ENCODE measurements around the gene NEDD9. TPM values are rescaled to one million over a fixed set of nuclear protein-coding genes. Genes with fewer than 3 reads are reported as not detected.

The NEDD9 gene
- total RNA-seq, 1 experiment from 2014 or later, result 96.4 TPM

- DNase-seq (ENCODE audit: low spot score), result no peak
- in situ Hi-C loops (cut with HindIII; ENCODE audit: low sequenced_read_pairs), result no loop called here
These were observed 24.2 kb downstream of the NEDD9 start for GRCh38 chr6:11208267-11208666.

- in situ Hi-C loops (cut with HindIII; ENCODE audit: low sequenced_read_pairs), result no loop called here
- no peak for DNase-seq (ENCODE audit: low spot score)
These were observed 25.1 kb downstream of the NEDD9 start for GRCh38 chr6:11207199-11207968.

- no peak for DNase-seq (ENCODE audit: low spot score)
- in situ Hi-C loops (cut with HindIII; ENCODE audit: low sequenced_read_pairs), result no loop called here
These were observed 25.9 kb downstream of the NEDD9 start for GRCh38 chr6:11206576-11206975.

- DNase-seq (ENCODE audit: low spot score), result no peak
- in situ Hi-C loops (cut with HindIII; ENCODE audit: low sequenced_read_pairs), result no loop called here
These were observed 27.6 kb downstream of the NEDD9 start for GRCh38 chr6:11204794-11205366.

GRCh38 chr6:11204005-11204399 lies 28.5 kb downstream of the NEDD9 start:
- in situ Hi-C loops (cut with HindIII; ENCODE audit: low sequenced_read_pairs), result no loop called here
- DNase-seq (ENCODE audit: low spot score), result no peak

GRCh38 chr6:11203306-11204004 lies 29.0 kb downstream of the NEDD9 start:
- in situ Hi-C loops (cut with HindIII; ENCODE audit: low sequenced_read_pairs), result no loop called here
- no peak for DNase-seq (ENCODE audit: low spot score)

GRCh38 chr6:11202513-11203305 lies 29.8 kb downstream of the NEDD9 start:
- in situ Hi-C loops (cut with HindIII; ENCODE audit: low sequenced_read_pairs), result no loop called here
- DNase-seq (ENCODE audit: low spot score), result no peak

- in situ Hi-C loops (cut with HindIII; ENCODE audit: low sequenced_read_pairs), result no loop called here
- DNase-seq (ENCODE audit: low spot score), result no peak
These were observed 30.5 kb downstream of the NEDD9 start for GRCh38 chr6:11201772-11202512.

GRCh38 chr6:11201015-11201414 lies 31.5 kb downstream of the NEDD9 start:
- no peak for DNase-seq (ENCODE audit: low spot score)
- in situ Hi-C loops (cut with HindIII; ENCODE audit: low sequenced_read_pairs), result no loop called here

GRCh38 chr6:11200356-11200755 lies 32.1 kb downstream of the NEDD9 start:
- no peak for DNase-seq (ENCODE audit: low spot score)
- in situ Hi-C loops (cut with HindIII; ENCODE audit: low sequenced_read_pairs), result no loop called here

GRCh38 chr6:11198663-11199603 lies 33.5 kb downstream of the NEDD9 start:
- DNase-seq (ENCODE audit: low spot score), result no peak
- in situ Hi-C loops (cut with HindIII; ENCODE audit: low sequenced_read_pairs), result no loop called here

- in situ Hi-C loops (cut with HindIII; ENCODE audit: low sequenced_read_pairs), result no loop called here
- no peak for DNase-seq (ENCODE audit: low spot score)
These were observed 34.6 kb downstream of the NEDD9 start for GRCh38 chr6:11197850-11198249.

- in situ Hi-C loops (cut with HindIII; ENCODE audit: low sequenced_read_pairs), result no loop called here
- peak; percentile 67 for DNase-seq (ENCODE audit: low spot score)
These were observed 35.3 kb downstream of the NEDD9 start for GRCh38 chr6:11197175-11197536.

GRCh38 chr6:11196511-11197174 lies 35.8 kb downstream of the NEDD9 start:
- DNase-seq (ENCODE audit: low spot score), result peak; percentile 94
- in situ Hi-C loops (cut with HindIII; ENCODE audit: low sequenced_read_pairs), result no loop called here

GRCh38 chr6:11194356-11195218 lies 37.9 kb downstream of the NEDD9 start:
- peak; percentile 66 for DNase-seq (ENCODE audit: low spot score)
- in situ Hi-C loops (cut with HindIII; ENCODE audit: low sequenced_read_pairs), result no loop called here

- in situ Hi-C loops (cut with HindIII; ENCODE audit: low sequenced_read_pairs), result no loop called here
- no peak for DNase-seq (ENCODE audit: low spot score)
These were observed 39.0 kb downstream of the NEDD9 start for GRCh38 chr6:11193434-11193833.

- no peak for DNase-seq (ENCODE audit: low spot score)
- in situ Hi-C loops (cut with HindIII; ENCODE audit: low sequenced_read_pairs), result no loop called here
These were observed 40.3 kb downstream of the NEDD9 start for GRCh38 chr6:11192167-11192566.
